Activated naive CD4-positive, alpha-beta T cell treated with anti-CD3 and anti-CD28 coated beads for 36 hours (primary cell): ENCODE measurements around the gene HES3. TPM values are rescaled to one million over a fixed set of nuclear protein-coding genes. Genes with fewer than 3 reads are reported as not detected.

Experiments used
- CTCF ChIA-PET: fragments of 350-600 bp; sonication (Branson Sonifier 250); formaldehyde crosslinking; loops from one replicate; lab custom pipeline; 2021; ENCODE audit warnings: antibody characterized with exemption; lab: Charles Lee
- DNase-seq: peaks from one replicate; pipeline ENCODE4 v3.0.0-alpha.2; 2020
- H3K27ac Mint-ChIP-seq: one replicate; pipeline ENCODE4 v1.8.0; 2021; ENCODE audit warnings: mild to moderate bottlenecking, mixed read lengths
- H3K27me3 Mint-ChIP-seq: one replicate; pipeline ENCODE4 v1.8.0; 2021; ENCODE audit warnings: low read depth, mixed read lengths
- H3K36me3 Mint-ChIP-seq: one replicate; pipeline ENCODE4 v1.8.0; 2021; ENCODE audit warnings: low read depth, mixed read lengths
- H3K4me1 Mint-ChIP-seq: one replicate; pipeline ENCODE4 v1.8.0; 2021; ENCODE audit warnings: low read depth, mixed read lengths
- H3K4me3 Mint-ChIP-seq: one replicate; pipeline ENCODE4 v1.8.0; 2021; ENCODE audit warnings: mild to moderate bottlenecking, moderate library complexity, mixed read lengths
- H3K9me3 Mint-ChIP-seq: one replicate; pipeline ENCODE4 v1.8.0; 2021; ENCODE audit warnings: mixed read lengths
- intact Hi-C: fragments of 100-400 bp; cut with micrococcal nuclease; formaldehyde crosslinking; loops from one replicate; pipeline ENCODE4 v1.15.1; 2023
- total RNA-seq, 2 experiments: library from RNA; stranded (reverse); gene quantifications; one replicate each; pipeline ENCODE4 v1.2.3, GENCODE V29; 2021

The HES3 gene
- total RNA-seq, 2 experiments from 2014 or later, result not detected

DNA sequence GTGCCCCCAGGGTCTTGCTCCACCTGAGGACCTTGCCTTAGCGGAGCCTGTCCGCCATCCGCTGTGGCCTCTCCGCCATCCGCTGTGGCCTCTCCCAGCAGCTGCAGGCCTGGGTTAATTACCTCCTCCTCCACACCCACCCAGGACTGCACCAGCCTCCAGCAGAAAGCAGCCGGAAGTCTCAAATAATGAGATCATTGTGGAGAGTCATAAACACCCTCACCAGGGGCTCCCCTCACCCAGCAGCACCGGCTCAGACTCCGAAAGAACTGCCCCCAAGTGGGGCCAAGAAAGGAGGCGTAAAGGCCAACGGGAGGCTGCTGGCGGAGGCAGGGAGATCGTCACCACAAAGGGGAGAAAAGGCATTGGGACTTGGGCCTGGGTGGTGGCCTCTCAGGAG is 27.6 kb downstream of the HES3 start:
- Mint-ChIP-seq H3K9me3 (no peaks in the 10 kb centered on the region), H3K36me3 (no peaks in the 10 kb centered on the region)
- CTCF ChIA-PET, result no interaction called here

GRCh38 chr1:6272452-6272851 is 28.5 kb downstream of the HES3 start:
- no peak overlapping the region for H3K27ac Mint-ChIP-seq
- CTCF ChIA-PET, result no interaction called here

More for the DNA sequence above, 27.6 kb downstream of the HES3 start:
- Mint-ChIP-seq H3K4me1 (no peaks in the 10 kb centered on the region), H3K27me3 (no peaks in the 10 kb centered on the region), H3K4me3 (no peak overlapping the region), H3K27ac (no peak overlapping the region)
- no peak for DNase-seq
- intact Hi-C loops, result no loop called here

GRCh38 chr1:6272868-6273267 is 28.9 kb downstream of the HES3 start:
- H3K27ac Mint-ChIP-seq, result no peak overlapping the region
- no peaks in the 10 kb centered on the region for H3K4me1 Mint-ChIP-seq
- CTCF ChIA-PET, result no interaction called here
- H3K36me3 Mint-ChIP-seq, result no peaks in the 10 kb centered on the region
- H3K4me3 Mint-ChIP-seq, result no peak overlapping the region
- DNase-seq, result no peak
- no peaks in the 10 kb centered on the region for H3K9me3 Mint-ChIP-seq
- no peaks in the 10 kb centered on the region for H3K27me3 Mint-ChIP-seq
- intact Hi-C loops, result no loop called here

More at GRCh38 chr1:6272452-6272851, 28.5 kb downstream of the HES3 start:
- no peaks in the 10 kb centered on the region for H3K4me1 Mint-ChIP-seq
- no peaks in the 10 kb centered on the region for H3K36me3 Mint-ChIP-seq
- H3K4me3 Mint-ChIP-seq, result no peak overlapping the region
- intact Hi-C loops, result no loop called here
- DNase-seq, result no peak
- no peaks in the 10 kb centered on the region for H3K9me3 Mint-ChIP-seq
- H3K27me3 Mint-ChIP-seq, result no peaks in the 10 kb centered on the region

DNA sequence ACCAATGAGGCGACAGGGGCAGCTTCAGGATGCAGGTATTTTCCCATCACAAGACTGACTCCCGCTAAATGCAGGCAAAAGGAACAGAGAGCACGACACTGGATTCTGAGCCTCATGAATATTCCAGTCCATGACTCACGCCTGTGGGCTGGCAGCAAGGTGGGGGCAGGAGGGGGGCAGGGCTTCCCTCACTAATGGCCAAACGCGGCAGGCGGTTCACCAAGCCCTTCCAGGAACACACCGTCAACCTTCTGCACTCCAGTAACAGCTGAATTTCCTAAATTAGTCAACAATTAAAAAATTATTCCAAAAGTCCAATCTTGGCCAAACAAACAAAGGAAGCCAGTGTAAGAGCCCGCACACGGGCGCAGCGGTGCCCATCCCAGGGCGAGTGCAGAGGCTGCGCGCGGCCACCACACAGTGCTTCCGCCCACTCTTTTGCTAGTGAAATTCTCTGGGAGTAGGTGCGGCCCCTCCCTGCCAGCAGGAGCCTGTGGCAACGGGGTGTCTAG is 29.5 kb downstream of the HES3 start:
- CTCF ChIA-PET, result no interaction called here
- H3K27me3 Mint-ChIP-seq, result no peaks in the 10 kb centered on the region
- intact Hi-C loops, result no loop called here
- H3K36me3 Mint-ChIP-seq, result no peaks in the 10 kb centered on the region
- DNase-seq, result no peak
- H3K9me3 Mint-ChIP-seq, result no peaks in the 10 kb centered on the region
- H3K27ac Mint-ChIP-seq, result no peak overlapping the region
- H3K4me1 Mint-ChIP-seq, result no peaks in the 10 kb centered on the region
- H3K4me3 Mint-ChIP-seq, result no peak overlapping the region

- H3K4me3 Mint-ChIP-seq, result no peak overlapping the region
- CTCF ChIA-PET, result no interaction called here
- no peak for DNase-seq
- intact Hi-C loops, result no loop called here
- H3K4me1 Mint-ChIP-seq, result no peaks in the 10 kb centered on the region
- H3K27ac Mint-ChIP-seq, result no peak overlapping the region
- H3K36me3 Mint-ChIP-seq, result no peaks in the 10 kb centered on the region
- no peaks in the 10 kb centered on the region for H3K9me3 Mint-ChIP-seq
- no peaks in the 10 kb centered on the region for H3K27me3 Mint-ChIP-seq
These were observed 30.1 kb downstream of the HES3 start for GRCh38 chr1:6274102-6274501.

- Mint-ChIP-seq H3K27me3 (no peaks in the 10 kb centered on the region), H3K9me3 (no peaks in the 10 kb centered on the region), H3K36me3 (no peaks in the 10 kb centered on the region), H3K4me3 (no peak overlapping the region), H3K4me1 (no peaks in the 10 kb centered on the region), H3K27ac (no peak overlapping the region)
- DNase-seq, result no peak
- CTCF ChIA-PET, result no interaction called here
- intact Hi-C loops, result no loop called here
These were observed 30.7 kb downstream of the HES3 start for GRCh38 chr1:6274622-6275139.

- Mint-ChIP-seq H3K4me3 (no peak overlapping the region), H3K27me3 (no peaks in the 10 kb centered on the region), H3K9me3 (no peaks in the 10 kb centered on the region), H3K4me1 (no peaks in the 10 kb centered on the region), H3K27ac (no peak overlapping the region), H3K36me3 (no peaks in the 10 kb centered on the region)
- CTCF ChIA-PET, result no interaction called here
- intact Hi-C loops, result no loop called here
- no peak for DNase-seq
These were observed 32.1 kb downstream of the HES3 start for GRCh38 chr1:6275826-6276782.

GRCh38 chr1:6276811-6277555 is 33.0 kb downstream of the HES3 start:
- no peak overlapping the region for H3K4me3 Mint-ChIP-seq
- intact Hi-C loops, result no loop called here
- CTCF ChIA-PET, result no interaction called here
- H3K27me3 Mint-ChIP-seq, result no peaks in the 10 kb centered on the region
- no peaks in the 10 kb centered on the region for H3K4me1 Mint-ChIP-seq
- no peak overlapping the region for H3K27ac Mint-ChIP-seq
- no peaks in the 10 kb centered on the region for H3K36me3 Mint-ChIP-seq
- no peak for DNase-seq
- H3K9me3 Mint-ChIP-seq, result no peaks in the 10 kb centered on the region

- intact Hi-C loops, result no loop called here
- Mint-ChIP-seq H3K9me3 (no peaks in the 10 kb centered on the region), H3K27me3 (no peaks in the 10 kb centered on the region), H3K4me1 (no peaks in the 10 kb centered on the region), H3K4me3 (no peak overlapping the region), H3K36me3 (no peaks in the 10 kb centered on the region), H3K27ac (no peak overlapping the region)
- CTCF ChIA-PET, result interaction anchor here (0.6 kb wide), 1 partner anchor 126 kb away, joined by 3 read pairs; no protein-coding TSS in a partner anchor
- DNase-seq, result no peak
These were observed 34.3 kb downstream of the HES3 start for GRCh38 chr1:6278263-6278662.

GRCh38 chr1:6279066-6279465 is 35.1 kb downstream of the HES3 start:
- intact Hi-C loops, result no loop called here
- DNase-seq, result no peak
- Mint-ChIP-seq H3K9me3 (no peaks in the 10 kb centered on the region), H3K4me1 (no peaks in the 10 kb centered on the region), H3K4me3 (no peak overlapping the region), H3K36me3 (no peaks in the 10 kb centered on the region), H3K27ac (no peak overlapping the region), H3K27me3 (no peaks in the 10 kb centered on the region)
- CTCF ChIA-PET, result no interaction called here

- no peak for DNase-seq
- H3K27me3 Mint-ChIP-seq, result no peaks in the 10 kb centered on the region
- no peaks in the 10 kb centered on the region for H3K9me3 Mint-ChIP-seq
- H3K4me3 Mint-ChIP-seq, result no peak overlapping the region
- H3K27ac Mint-ChIP-seq, result no peak overlapping the region
- CTCF ChIA-PET, result no interaction called here
- intact Hi-C loops, result no loop called here
- no peaks in the 10 kb centered on the region for H3K36me3 Mint-ChIP-seq
- no peaks in the 10 kb centered on the region for H3K4me1 Mint-ChIP-seq
These were observed 35.8 kb downstream of the HES3 start for GRCh38 chr1:6279613-6280383.
